Mesenchymal stem cell (in vitro differentiated cells and primary cell): ENCODE results near the gene PXDN.

Source experiments
- DNase-seq: peaks from one replicate; pipeline ENCODE4 v3.0.0-alpha.2; 2013
- H2AFZ ChIP-seq: one replicate; pipeline ENCODE4 v1.6.1; 2013; ENCODE audit warnings: low read depth, mild to moderate bottlenecking, control low read depth, inconsistent platforms, low read length, moderate library complexity
- H2AK5ac ChIP-seq: 2 replicates; pipeline ENCODE4 v1.6.1; 2013; ENCODE audit warnings: low read length, moderate library complexity, mild to moderate bottlenecking, inconsistent platforms; ENCODE audit not compliant: severe bottlenecking
- H2BK120ac ChIP-seq: one replicate; pipeline ENCODE4 v1.6.1; 2013; ENCODE audit warnings: low read depth, mild to moderate bottlenecking, inconsistent platforms, low read length, moderate library complexity
- H2BK12ac ChIP-seq, 2 experiments: one replicate each; pipeline ENCODE4 v1.6.1; 2013; ENCODE audit warnings: inconsistent platforms in 2 of 2, low read length in 2 of 2, mild to moderate bottlenecking in 2 of 2, moderate library complexity in 2 of 2, control low read depth in 1 of 2
- H2BK15ac ChIP-seq: one replicate; pipeline ENCODE4 v1.6.1; 2013; ENCODE audit warnings: mild to moderate bottlenecking, low read depth, inconsistent platforms; ENCODE audit not compliant: poor library complexity, severe bottlenecking
- H2BK5ac ChIP-seq: 2 replicates; pipeline ENCODE4 v1.6.1; 2013; ENCODE audit warnings: low read depth, mild to moderate bottlenecking, low read length, control low read depth, inconsistent platforms; ENCODE audit not compliant: poor library complexity, severe bottlenecking
- H3K14ac ChIP-seq, 2 experiments: one replicate each; pipeline ENCODE4 v1.6.1; 2013; ENCODE audit warnings: inconsistent platforms in 2 of 2, low read length in 2 of 2, control low read depth in 1 of 2, mild to moderate bottlenecking in 1 of 2, moderate library complexity in 1 of 2
- H3K18ac ChIP-seq, 2 experiments: one replicate each; pipeline ENCODE4 v1.6.1; 2013; ENCODE audit warnings: inconsistent platforms in 2 of 2, low read length in 2 of 2, control low read depth in 1 of 2, low read depth in 1 of 2, mild to moderate bottlenecking in 1 of 2
- H3K23ac ChIP-seq, 2 experiments: one replicate each; pipeline ENCODE4 v1.6.1; 2013; ENCODE audit warnings: inconsistent platforms in 2 of 2, low read length in 2 of 2, mild to moderate bottlenecking in 2 of 2, moderate library complexity in 2 of 2, control low read depth in 1 of 2
- H3K27ac ChIP-seq: 2 replicates; pipeline ENCODE4 v1.5.1; 2013; ENCODE audit warnings: mild to moderate bottlenecking, moderate library complexity, low read length, control low read depth, inconsistent platforms; ENCODE audit not compliant: poor library complexity, severe bottlenecking
- H3K27me3 ChIP-seq, 2 experiments: 2 replicates each; pipeline versions ENCODE4 v1.6.1 to v1.7.0; 2013; ENCODE audit warnings: low read length in 2 of 2, mild to moderate bottlenecking in 2 of 2, moderate library complexity in 2 of 2, control low read depth in 1 of 2, inconsistent platforms in 1 of 2; ENCODE audit not compliant: control insufficient read depth in 1 of 2, insufficient read depth in 1 of 2
- H3K36me3 ChIP-seq, 2 experiments: 2 replicates each; pipeline versions ENCODE4 v1.6.1 to v1.7.0; 2013; ENCODE audit warnings: low read length in 2 of 2, control low read depth in 1 of 2, inconsistent platforms in 1 of 2, low read depth in 1 of 2, mild to moderate bottlenecking in 1 of 2; ENCODE audit not compliant: insufficient read depth in 2 of 2, control insufficient read depth in 1 of 2
- H3K4ac ChIP-seq, 2 experiments: one replicate each; pipeline ENCODE4 v1.6.1; 2013; ENCODE audit warnings: inconsistent platforms in 2 of 2, low read length in 2 of 2, mild to moderate bottlenecking in 2 of 2, moderate library complexity in 2 of 2, control low read depth in 1 of 2, low read depth in 1 of 2
- H3K4me1 ChIP-seq: 2 replicates; pipeline ENCODE4 v1.6.1; 2013; ENCODE audit warnings: low read depth, low read length, control low read depth; ENCODE audit not compliant: control insufficient read depth, insufficient read depth
- H3K4me2 ChIP-seq: 2 replicates; pipeline ENCODE4 v1.6.1; 2013; ENCODE audit warnings: low read length, mild to moderate bottlenecking, inconsistent platforms; ENCODE audit not compliant: poor library complexity, severe bottlenecking
- H3K4me3 ChIP-seq, 2 experiments: 2 replicates each; pipeline versions ENCODE4 v1.5.1 to v1.7.0; 2013; ENCODE audit warnings: low read length in 2 of 2, mild to moderate bottlenecking in 2 of 2, control low read depth in 1 of 2, low read depth in 1 of 2; ENCODE audit not compliant: insufficient read depth in 1 of 2
- H3K79me1 ChIP-seq: replicated peaks from 2 replicates; pipeline ENCODE4 v1.6.1; 2013; ENCODE audit warnings: mild to moderate bottlenecking, control low read depth, low read length, inconsistent platforms; ENCODE audit not compliant: poor library complexity, severe bottlenecking
- H3K9ac ChIP-seq: 2 replicates; pipeline ENCODE4 v1.7.0; 2013; ENCODE audit warnings: mild to moderate bottlenecking, low read length, moderate library complexity
- H3K9me3 ChIP-seq: 2 replicates; pipeline ENCODE4 v1.7.0; 2013; ENCODE audit warnings: mild to moderate bottlenecking, low read length; ENCODE audit not compliant: control insufficient read depth
- H4K8ac ChIP-seq: one replicate; pipeline ENCODE4 v1.6.1; 2013; ENCODE audit warnings: inconsistent platforms, mild to moderate bottlenecking, low read length, moderate library complexity
- H4K91ac ChIP-seq: one replicate; pipeline ENCODE4 v1.6.1; 2013; ENCODE audit warnings: mild to moderate bottlenecking, low read length, inconsistent platforms
- WGBS: methylation state at CpG from one replicate; pipeline ENCODE4 v1.1.7; 2013; ENCODE audit warnings: mixed read lengths; 5-methylcytosine and 5-hydroxymethylcytosine counted together

The PXDN gene

DNA sequence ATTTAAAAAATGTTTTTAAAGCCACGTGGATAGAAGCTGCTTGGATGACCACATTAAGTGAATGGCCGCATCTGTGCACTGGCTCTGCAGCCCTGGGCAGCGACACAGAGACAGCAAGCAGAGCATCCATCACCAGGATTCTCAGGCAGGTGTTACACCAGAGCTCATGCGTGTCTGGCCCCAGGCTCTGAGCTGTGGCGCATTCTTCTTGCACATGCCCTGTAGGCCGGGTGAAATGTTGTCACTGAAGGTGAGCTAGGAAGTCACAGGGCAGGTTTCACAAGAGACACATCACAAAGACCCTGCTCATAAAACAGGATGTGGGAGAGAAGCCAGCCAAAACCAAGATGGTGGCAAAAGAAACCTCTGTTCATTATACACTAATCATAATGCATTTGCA, 8.4 kb upstream of the PXDN start:
- Histone ChIP-seq H3K18ac (no peak overlapping the region), H3K79me1 (peaks cover 1% of the 10 kb centered on the region), H3K27ac (no peak overlapping the region), H2AFZ (no peak overlapping the region), H3K4me1 (peaks cover 19% of the 10 kb centered on the region), H3K27me3 (peaks cover 0 to 71% of the 10 kb centered on the region in 2 experiments), H3K9ac (no peak overlapping the region), H2BK15ac (no peak overlapping the region), H3K14ac (no peak overlapping the region), H3K36me3 (no peaks in the 10 kb centered on the region), H3K9me3 (no peaks in the 10 kb centered on the region), H4K8ac (no peak overlapping the region), H3K4me2 (no peak overlapping the region), H2BK12ac (no peak overlapping the region), H3K23ac (no peak overlapping the region), H3K4me3 (no peak overlapping the region), H4K91ac (no peak overlapping the region), H2BK120ac (no peak overlapping the region), H2BK5ac (no peak overlapping the region), H3K4ac (no peak overlapping the region), H2AK5ac (no peak overlapping the region)
- DNase-seq: no peak
- WGBS: 96% methylated on average over 6 of the region's 6 CpGs

DNA sequence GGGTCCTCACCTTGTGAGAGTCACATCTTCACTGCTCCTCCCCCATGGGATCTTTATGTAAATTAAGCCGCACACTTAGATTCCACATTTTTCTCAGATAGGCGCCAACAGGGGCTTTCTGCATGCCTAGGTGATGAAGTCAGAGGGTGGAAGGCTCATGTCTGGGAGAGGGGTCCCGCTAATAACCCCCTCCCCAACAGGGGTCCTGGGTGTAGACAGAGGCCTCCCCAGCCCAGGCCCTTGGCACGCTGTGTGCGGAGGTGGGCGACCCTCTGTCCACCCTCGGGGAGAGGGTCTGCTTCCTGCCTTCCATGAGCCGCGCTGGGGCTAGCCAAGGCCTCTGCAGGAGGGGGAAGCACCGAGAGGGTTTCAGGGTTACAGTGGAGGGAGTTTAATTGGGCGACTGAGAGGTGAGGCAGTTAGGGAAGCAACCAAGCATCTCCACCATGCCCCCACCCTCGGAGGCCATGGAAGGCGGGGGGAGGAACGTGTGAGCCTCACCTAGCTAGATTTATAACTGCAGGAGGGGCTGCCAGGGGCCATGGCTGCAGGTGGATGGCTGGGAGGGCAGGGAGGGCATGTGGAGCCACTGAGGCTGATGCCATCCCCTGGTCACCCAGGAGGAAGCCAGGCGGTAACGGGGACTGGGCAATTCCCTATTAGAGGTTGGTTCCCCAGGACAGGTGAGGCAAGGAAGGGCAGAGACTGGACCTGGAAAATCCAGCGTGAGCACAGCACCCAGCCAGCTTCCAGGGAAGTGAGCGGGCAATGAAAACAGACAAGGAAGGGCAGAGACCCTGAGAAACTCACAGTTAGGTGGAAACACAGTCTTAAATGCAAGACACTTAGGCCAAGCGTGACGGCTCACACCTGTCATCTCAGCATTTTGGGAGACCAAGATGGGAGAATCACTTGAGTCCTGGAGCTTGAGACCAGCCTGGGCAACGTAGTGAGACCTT, 7.7 kb upstream of the PXDN start:
- Histone ChIP-seq H3K36me3 (no peaks in the 10 kb centered on the region), H3K4ac (no peak overlapping the region), H2AK5ac (peak overlapping the region; percentile 29), H3K4me2 (no peak overlapping the region), H3K23ac (no peak overlapping the region), H2BK5ac (no peak overlapping the region), H3K18ac (no peak overlapping the region), H2BK12ac (no peak overlapping the region), H3K27ac (no peak overlapping the region), H2AFZ (no peak overlapping the region), H3K14ac (no peak overlapping the region), H3K27me3 (peaks cover 0 to 73% of the 10 kb centered on the region in 2 experiments), H3K4me3 (no peak overlapping the region), H4K8ac (no peak overlapping the region), H3K4me1 (peaks cover 19% of the 10 kb centered on the region), H3K9ac (no peak overlapping the region), H2BK120ac (no peak overlapping the region), H2BK15ac (no peak overlapping the region), H3K79me1 (peaks cover 3% of the 10 kb centered on the region), H4K91ac (no peak overlapping the region), H3K9me3 (no peaks in the 10 kb centered on the region)
- WGBS: 84% methylated on average over 17 of the region's 21 CpGs
- DNase-seq: no peak

DNA sequence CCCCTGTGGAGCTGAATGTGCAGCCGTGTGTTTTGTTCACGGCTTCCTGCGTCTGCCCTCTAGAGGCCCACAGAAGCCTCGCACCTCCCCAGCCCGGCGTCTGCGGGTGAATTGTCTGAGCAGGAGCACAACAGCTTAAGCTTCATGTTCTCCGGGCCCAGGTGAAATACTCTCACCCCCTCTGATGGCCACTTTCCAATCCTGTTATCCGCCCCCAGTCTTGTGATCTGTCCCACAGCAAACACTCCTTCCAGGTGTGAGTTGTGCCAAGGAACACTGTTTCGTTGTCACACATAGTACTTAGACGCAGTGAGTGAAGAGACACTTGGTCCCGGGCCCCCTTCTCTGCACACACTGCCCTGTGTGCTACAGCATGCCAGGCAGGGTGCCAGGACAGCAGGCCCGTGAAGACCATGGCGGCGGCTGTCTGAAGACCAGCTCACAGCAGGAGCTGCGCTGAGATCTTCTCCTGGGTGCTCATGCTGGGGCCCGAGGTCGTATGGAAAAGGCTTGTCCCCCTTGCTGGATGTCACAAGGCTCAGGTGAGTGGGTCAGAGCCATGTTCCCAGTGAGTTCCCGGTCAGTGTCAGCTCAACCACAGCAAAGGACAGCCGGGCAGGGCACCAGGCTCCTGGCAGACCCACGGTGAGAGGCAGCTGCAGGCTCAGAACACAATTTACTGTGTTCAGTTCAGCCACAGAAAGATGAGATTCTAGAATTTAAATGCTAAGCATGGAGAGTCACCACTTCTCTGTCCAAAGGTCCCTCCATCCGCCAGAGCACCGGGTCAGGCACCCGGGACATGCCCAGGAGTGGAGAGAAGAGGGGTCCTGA, 6.8 kb upstream of the PXDN start:
- peak overlapping the region; percentile 51 for H2AK5ac ChIP-seq
- peak overlapping the region in 1 of 2 experiments; percentile 22 for H3K14ac ChIP-seq
- DNase-seq: peak; percentile 84
- no peak overlapping the region for H3K27ac ChIP-seq
- H2BK12ac ChIP-seq: peak overlapping the region in 1 of 2 experiments; percentile 58
- H4K91ac ChIP-seq: peak overlapping the region; percentile 23
- H2BK5ac ChIP-seq: no peak overlapping the region
- no peak overlapping the region for H2AFZ ChIP-seq
- peak overlapping the region in 1 of 2 experiments; percentile 67 for H3K18ac ChIP-seq
- no peak overlapping the region for H2BK15ac ChIP-seq
- H4K8ac ChIP-seq: peak overlapping the region; percentile 31
- no peak overlapping the region for H2BK120ac ChIP-seq
- peaks cover 10% of the 10 kb centered on the region for H3K79me1 ChIP-seq
- no peak overlapping the region for H3K4ac ChIP-seq
- peaks cover 0 to 7% of the 10 kb centered on the region in 2 experiments for H3K36me3 ChIP-seq
- WGBS: 53% methylated on average over 24 of the region's 24 CpGs
- H3K4me2 ChIP-seq: no peak overlapping the region
- H3K27me3 ChIP-seq: peaks cover 0 to 82% of the 10 kb centered on the region in 2 experiments
- H3K9me3 ChIP-seq: no peaks in the 10 kb centered on the region
- H3K23ac ChIP-seq: peak overlapping the region in 1 of 2 experiments; percentile 86
- H3K4me3 ChIP-seq: no peak overlapping the region
- no peak overlapping the region for H3K9ac ChIP-seq
- H3K4me1 ChIP-seq: peaks cover 20% of the 10 kb centered on the region
